OCI-LY3 (cell line): Measurements from ENCODE around the gene SYNE1.
"Not testable (repeated sequence)": the region's sequence is repeated elsewhere in the genome, so short reads cannot be mapped to it uniquely, and the experiment has no call there.

Experiments used
- H2AFZ ChIP-seq: fragments of 200-600, 300-600 bp; shearing (Covaris generic); 2 replicates; pipeline ENCODE4 v1.6.0; 2014; ENCODE audit warnings: antibody characterized with exemption, low read depth, low read length
- H3K27ac ChIP-seq: fragments of 200-600, 300-600 bp; sonication (generic); 2 replicates; pipeline ENCODE4 v1.5.1; 2014; ENCODE audit warnings: mild to moderate bottlenecking, low read length, moderate library complexity, mixed read lengths
- H3K27me3 ChIP-seq: fragments of 200-600, 300-600 bp; sonication (generic); 2 replicates; pipeline ENCODE4 v1.6.1; 2014; ENCODE audit warnings: low read depth, low read length, mixed read lengths
- H3K36me3 ChIP-seq: fragments of 200-600, 300-600 bp; sonication (generic); replicated peaks from 2 replicates; pipeline ENCODE3; 2014; ENCODE audit warnings: low read depth, low read length, mixed read lengths
- H3K4me1 ChIP-seq: fragments of 300-600, 200-600 bp; sonication (generic); 2 replicates; pipeline ENCODE4 v1.6.1; 2014; ENCODE audit warnings: low read length, mixed read lengths
- H3K4me2 ChIP-seq: fragments of 200-600, 300-600 bp; sonication (generic); 2 replicates; pipeline ENCODE4 v1.6.1; 2014; ENCODE audit warnings: low read length, mixed read lengths
- H3K4me3 ChIP-seq: fragments of 300-600, 200-600 bp; sonication (generic); 2 replicates; pipeline ENCODE4 v1.5.1; 2014; ENCODE audit warnings: antibody characterized with exemption, mild to moderate bottlenecking, low read length, moderate library complexity
- H3K79me2 ChIP-seq: fragments of 300-600, 200-600 bp; shearing (Covaris generic); 2 replicates; pipeline ENCODE4 v1.6.1; 2014; ENCODE audit warnings: mild to moderate bottlenecking, low read length, mixed read lengths
- H3K9ac ChIP-seq: fragments of 300-600, 200-600 bp; shearing (Covaris generic); 2 replicates; pipeline ENCODE4 v1.6.0; 2014; ENCODE audit warnings: mild to moderate bottlenecking, low read length, moderate library complexity
- H3K9me3 ChIP-seq: fragments of 200-600, 300-600 bp; shearing (Covaris generic); 2 replicates; pipeline ENCODE4 v1.6.1; 2014; ENCODE audit warnings: low read length, mixed read lengths; ENCODE audit not compliant: insufficient read depth
- H4K20me1 ChIP-seq: fragments of 200-600, 300-600 bp; sonication (generic); 2 replicates; pipeline ENCODE4 v1.6.1; 2016; ENCODE audit warnings: low read length, mixed read lengths; ENCODE audit not compliant: insufficient read depth
- EZH2phosphoT487 ChIP-seq: fragments of 200-600 bp; shearing (Covaris generic); IDR thresholded peaks from 2 replicates; pipeline ENCODE4 v1.6.1; 2018; ENCODE audit warnings: antibody characterized with exemption, mixed run types, low read depth
- TF ChIP-seq, protein P1 (sequence below): fragments of 200-600, 300-600 bp; sonication (generic); IDR thresholded peaks from 2 replicates; pipeline ENCODE4 v1.5.1; 2014; ENCODE audit warnings: antibody characterized with exemption, low read length, low read depth

The SYNE1 gene

DNA sequence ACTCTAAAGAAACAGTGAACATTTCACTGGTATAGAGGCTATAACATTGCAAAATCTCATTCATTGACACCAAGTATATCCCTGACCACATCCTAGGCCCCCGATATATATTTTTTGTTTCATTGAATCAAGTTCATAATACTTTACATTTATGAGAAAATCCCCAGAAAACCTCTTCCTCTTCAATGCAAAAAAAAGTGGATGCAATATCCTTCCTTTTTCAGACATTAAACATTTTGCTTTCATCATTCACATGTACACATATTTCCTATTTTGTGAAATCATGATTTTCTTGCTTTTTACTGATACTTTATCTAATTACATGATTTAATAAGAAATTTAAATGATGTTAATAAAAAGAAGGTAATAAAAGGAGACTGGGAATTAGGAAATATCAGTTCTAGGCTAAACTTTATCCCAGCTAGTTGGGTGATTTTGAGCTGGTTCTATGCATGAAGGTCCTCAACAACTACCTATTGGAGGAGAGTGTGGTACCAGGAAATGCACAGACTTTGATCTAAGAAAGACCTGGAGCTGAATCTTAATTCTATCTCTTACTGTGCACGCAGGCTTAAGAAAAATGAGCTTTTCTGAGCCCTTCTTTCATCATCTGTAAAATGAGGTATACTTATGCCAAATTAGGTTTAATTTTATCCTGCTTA, 4.9 kb downstream of the SYNE1 start:
- H3K4me1 ChIP-seq: no peaks in the 10 kb centered on the region
- H3K27ac ChIP-seq: no peak overlapping the region
- H3K36me3 ChIP-seq: no peaks in the 10 kb centered on the region
- H3K9me3 ChIP-seq: no peaks in the 10 kb centered on the region
- H2AFZ ChIP-seq: no peak overlapping the region
- H3K9ac ChIP-seq: no peak overlapping the region
- H3K4me2 ChIP-seq: no peak overlapping the region
- no peaks in the 10 kb centered on the region for H4K20me1 ChIP-seq
- no peaks in the 10 kb centered on the region for H3K79me2 ChIP-seq
- TF ChIP-seq, protein P1, sequence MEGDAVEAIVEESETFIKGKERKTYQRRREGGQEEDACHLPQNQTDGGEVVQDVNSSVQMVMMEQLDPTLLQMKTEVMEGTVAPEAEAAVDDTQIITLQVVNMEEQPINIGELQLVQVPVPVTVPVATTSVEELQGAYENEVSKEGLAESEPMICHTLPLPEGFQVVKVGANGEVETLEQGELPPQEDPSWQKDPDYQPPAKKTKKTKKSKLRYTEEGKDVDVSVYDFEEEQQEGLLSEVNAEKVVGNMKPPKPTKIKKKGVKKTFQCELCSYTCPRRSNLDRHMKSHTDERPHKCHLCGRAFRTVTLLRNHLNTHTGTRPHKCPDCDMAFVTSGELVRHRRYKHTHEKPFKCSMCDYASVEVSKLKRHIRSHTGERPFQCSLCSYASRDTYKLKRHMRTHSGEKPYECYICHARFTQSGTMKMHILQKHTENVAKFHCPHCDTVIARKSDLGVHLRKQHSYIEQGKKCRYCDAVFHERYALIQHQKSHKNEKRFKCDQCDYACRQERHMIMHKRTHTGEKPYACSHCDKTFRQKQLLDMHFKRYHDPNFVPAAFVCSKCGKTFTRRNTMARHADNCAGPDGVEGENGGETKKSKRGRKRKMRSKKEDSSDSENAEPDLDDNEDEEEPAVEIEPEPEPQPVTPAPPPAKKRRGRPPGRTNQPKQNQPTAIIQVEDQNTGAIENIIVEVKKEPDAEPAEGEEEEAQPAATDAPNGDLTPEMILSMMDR: no peak
- no peak for TF ChIP-seq EZH2phosphoT487
- no peak overlapping the region for H3K4me3 ChIP-seq
- no peaks in the 10 kb centered on the region for H3K27me3 ChIP-seq

DNA sequence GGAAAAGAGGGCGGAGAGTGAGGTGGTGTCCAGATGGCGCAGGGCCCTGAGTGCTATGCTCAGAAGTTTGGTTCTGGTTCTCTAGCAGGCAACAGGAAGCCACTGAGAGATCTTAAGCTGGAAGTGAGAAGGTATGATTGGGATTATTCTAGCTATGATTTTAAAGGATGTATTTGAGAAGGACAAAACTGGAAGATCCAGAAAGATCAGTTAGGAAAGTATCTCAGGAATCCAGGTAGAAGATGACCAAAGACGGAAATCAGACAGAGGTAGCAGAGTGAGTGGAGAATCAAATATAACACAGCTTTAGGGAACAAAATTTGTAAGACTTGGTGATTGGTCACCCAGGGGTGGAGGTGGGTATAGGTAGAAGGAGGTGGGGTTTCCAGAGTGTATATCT, 5.8 kb downstream of the SYNE1 start:
- no peaks in the 10 kb centered on the region for H3K4me1 ChIP-seq
- H3K4me3 ChIP-seq: no peak overlapping the region
- H3K79me2 ChIP-seq: no peaks in the 10 kb centered on the region
- no peaks in the 10 kb centered on the region for H4K20me1 ChIP-seq
- no peaks in the 10 kb centered on the region for H3K27me3 ChIP-seq
- H3K9me3 ChIP-seq: no peaks in the 10 kb centered on the region
- no peak overlapping the region for H3K4me2 ChIP-seq
- H3K36me3 ChIP-seq: no peaks in the 10 kb centered on the region
- H3K9ac ChIP-seq: no peak overlapping the region
- TF ChIP-seq, protein P1: no peak
- TF ChIP-seq EZH2phosphoT487: no peak
- no peak overlapping the region for H3K27ac ChIP-seq
- H2AFZ ChIP-seq: no peak overlapping the region

DNA sequence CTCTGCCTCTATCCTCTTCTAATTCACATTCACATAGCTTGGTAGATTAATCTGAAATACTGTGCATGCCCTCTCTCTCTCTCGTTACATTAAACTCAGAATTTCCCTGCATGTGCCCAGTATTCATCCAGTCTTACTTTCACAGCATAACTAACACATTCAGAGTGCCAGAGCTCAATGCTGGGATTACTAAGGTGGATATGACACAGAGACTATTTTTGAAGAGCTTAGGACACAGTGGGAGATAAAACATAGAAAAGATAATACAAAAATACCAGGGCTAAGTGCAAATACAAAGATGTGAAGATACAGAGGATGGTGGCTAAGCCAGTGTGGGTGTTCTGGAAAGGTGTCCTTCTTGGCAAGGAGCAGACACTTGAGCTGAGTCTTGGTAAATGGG, 6.3 kb downstream of the SYNE1 start:
- Histone ChIP-seq H2AFZ (no peak overlapping the region), H3K4me3 (no peak overlapping the region), H4K20me1 (no peaks in the 10 kb centered on the region), H3K9ac (no peak overlapping the region), H3K4me2 (no peak overlapping the region), H3K4me1 (no peaks in the 10 kb centered on the region), H3K9me3 (no peaks in the 10 kb centered on the region), H3K79me2 (no peaks in the 10 kb centered on the region), H3K27me3 (no peaks in the 10 kb centered on the region), H3K36me3 (no peaks in the 10 kb centered on the region), H3K27ac (no peak overlapping the region)
- TF ChIP-seq, protein P1: no peak
- TF ChIP-seq EZH2phosphoT487: no peak

DNA sequence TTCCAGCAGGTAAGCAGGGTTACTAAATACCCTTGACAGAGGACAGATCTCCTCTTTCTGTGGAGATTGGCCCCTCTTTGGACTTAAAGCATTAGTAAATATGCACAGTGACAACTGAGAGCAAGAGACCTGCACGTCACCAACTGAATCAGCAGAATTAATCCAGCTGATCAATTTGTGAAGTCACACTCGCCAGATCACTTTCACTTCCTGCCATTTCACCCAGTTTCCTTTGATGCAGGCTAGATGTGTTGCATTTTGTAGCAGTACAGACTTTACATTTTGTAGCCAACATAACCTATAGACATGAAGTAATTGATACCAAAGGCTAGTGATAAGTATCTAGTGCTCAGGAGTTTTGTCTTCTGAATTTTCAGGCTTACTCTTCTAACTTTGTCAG, 11.9 kb downstream of the SYNE1 start:
- H3K4me1 ChIP-seq: no peaks in the 10 kb centered on the region
- no peak overlapping the region for H3K27ac ChIP-seq
- TF ChIP-seq EZH2phosphoT487: no peak
- TF ChIP-seq, protein P1: no peak
- H3K4me3 ChIP-seq: no peak overlapping the region
- H3K79me2 ChIP-seq: no peaks in the 10 kb centered on the region
- no peak overlapping the region for H3K4me2 ChIP-seq
- no peaks in the 10 kb centered on the region for H3K36me3 ChIP-seq
- no peak overlapping the region for H2AFZ ChIP-seq
- H4K20me1 ChIP-seq: no peaks in the 10 kb centered on the region
- no peaks in the 10 kb centered on the region for H3K27me3 ChIP-seq
- H3K9me3 ChIP-seq: no peaks in the 10 kb centered on the region
- H3K9ac ChIP-seq: no peak overlapping the region

DNA sequence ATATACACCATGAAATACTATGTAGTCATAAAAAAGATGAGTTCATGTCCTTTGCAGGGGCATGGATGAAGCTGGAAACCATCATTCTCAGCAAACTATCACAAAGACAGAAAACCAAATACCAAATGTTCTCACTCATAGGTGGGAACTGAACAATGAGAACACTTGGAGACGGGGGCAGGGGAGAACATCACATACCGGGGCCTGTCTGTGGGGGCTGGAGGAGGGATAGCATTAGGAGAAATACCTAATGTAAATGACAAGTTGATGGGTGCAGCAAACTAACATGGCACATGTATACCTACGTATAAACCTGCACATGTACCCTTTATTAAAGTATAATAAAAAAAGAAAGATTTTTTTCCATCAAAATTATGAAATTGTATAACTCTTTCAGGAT, 22.4 kb downstream of the SYNE1 start:
- not testable (repeated sequence) for H3K9me3 ChIP-seq, H4K20me1 ChIP-seq, H3K27ac ChIP-seq, H3K9ac ChIP-seq, H3K27me3 ChIP-seq, H3K4me1 ChIP-seq, H3K79me2 ChIP-seq, H3K4me2 ChIP-seq, H3K36me3 ChIP-seq, H2AFZ ChIP-seq, H3K4me3 ChIP-seq
